Right lobe of liver (tissue), 4 donors: ENCODE results near the gene SFRP5.

Experiments
- CTCF ChIP-seq, 4 donors: fragments of 200-600 bp in 3 of 4; fragments of 450-650 bp in 1 of 4; IDR thresholded peaks; one replicate each; pipeline versions ENCODE4 v1.5.1 to v1.8.0; 2016 to 2022; ENCODE audit warnings: antibody characterized with exemption in 4 of 4, mild to moderate bottlenecking in 2 of 4
- POLR2A ChIP-seq: fragments of 450-650 bp; IDR thresholded peaks from one replicate; pipeline ENCODE4 v1.6.1; 2017; ENCODE audit warnings: antibody characterized with exemption, mild to moderate bottlenecking
- donor health status: DM: no; HTN: no; CAD: no.
- donor health status: DM: no; HTN: no; CAD: no.
- donor health status: DM: no; HTN: yes; CAD: no.

- no peak for TF ChIP-seq CTCF (IDR thresholded peaks at IDR 0.05)
- TF ChIP-seq POLR2A, result no peak
These were observed 5.5 kb downstream of the SFRP5 start for GRCh38 chr10:97766106-97766810.
